H1 (cell line): ENCODE data around the gene IL1RAP. TPM values are rescaled to one million over a fixed set of nuclear protein-coding genes. Genes with fewer than 3 reads are reported as not detected.

Experiments used
- CTCF ChIA-PET: fragments of 300-600 bp; sonication (Branson Sonifier 250); formaldehyde crosslinking; loops from one replicate; lab custom pipeline; 2021; ENCODE audit not compliant: partially characterized antibody; lab: Charles Lee
- POLR2A ChIA-PET: fragments of 300-600 bp; sonication (Branson Sonifier 250); formaldehyde crosslinking; loops from one replicate; lab custom pipeline; 2021; ENCODE audit warnings: inconsistent platforms; ENCODE audit not compliant: partially characterized antibody; lab: Charles Lee
- DNase-seq, 2 experiments: peaks; one replicate each; pipeline versions ENCODE4 v3.0.0 to v3.0.0-alpha.2; 2010 to 2022; ENCODE audit warnings: low spot score in 2 of 2, low read depth in 1 of 2, mixed read lengths in 1 of 2
- FAIRE-seq: peaks from 2 replicates; lab custom pipeline; 2011; peaks lifted over from hg19 to GRCh38; lab: Jason Lieb, UNC
- H2AFZ ChIP-seq: 2 replicates; pipeline ENCODE4 v1.8.1; 2012; ENCODE audit warnings: low read length, inconsistent platforms
- H2AK5ac ChIP-seq: 2 replicates; pipeline ENCODE4 v1.6.1; 2013; ENCODE audit warnings: low read depth, low read length
- H2BK120ac ChIP-seq: replicated peaks from 2 replicates; pipeline ENCODE3; 2013; ENCODE audit warnings: low read depth, low read length, inconsistent platforms
- H2BK12ac ChIP-seq: 2 replicates; pipeline ENCODE4 v1.6.1; 2013; ENCODE audit warnings: low read depth, low read length
- H2BK15ac ChIP-seq: 2 replicates; pipeline ENCODE4 v1.6.1; 2013; ENCODE audit warnings: low read length
- H2BK20ac ChIP-seq: 2 replicates; pipeline ENCODE4 v1.6.1; 2013; ENCODE audit warnings: low read length
- H2BK5ac ChIP-seq: 2 replicates; pipeline ENCODE4 v1.6.1; 2013; ENCODE audit warnings: low read depth, low read length
- H3K14ac ChIP-seq: 2 replicates; pipeline ENCODE4 v1.6.1; 2013; ENCODE audit warnings: inconsistent platforms; ENCODE audit not compliant: insufficient read length
- H3K18ac ChIP-seq: 2 replicates; pipeline ENCODE4 v1.6.1; 2013; ENCODE audit warnings: low read length; ENCODE audit errors: extremely low read depth
- H3K23ac ChIP-seq: 2 replicates; pipeline ENCODE4 v1.6.1; 2013; ENCODE audit warnings: inconsistent platforms; ENCODE audit not compliant: insufficient read length
- H3K23me2 ChIP-seq: 2 replicates; pipeline ENCODE4 v1.6.1; 2013; ENCODE audit warnings: low read depth, low read length
- H3K27ac ChIP-seq: 2 replicates; pipeline ENCODE4 v1.6.1; 2011; ENCODE audit warnings: low read depth, low read length, inconsistent platforms
- H3K27me3 ChIP-seq, 4 experiments: replicated peaks in 1 of 4; 1 replicate in 1 of 4; 2 replicates in 3 of 4; pipeline versions ENCODE4 v1.6.1 to v1.8.1; 2011 to 2013; ENCODE audit warnings: low read length in 3 of 4, mild to moderate bottlenecking in 3 of 4, inconsistent platforms in 2 of 4, mixed read lengths in 2 of 4, moderate library complexity in 1 of 4; ENCODE audit not compliant: control insufficient read depth in 3 of 4, insufficient read depth in 3 of 4; ENCODE audit errors: extremely low read depth in 1 of 4
- H3K36me3 ChIP-seq, 4 experiments: 2 replicates each; pipeline versions ENCODE4 v1.6.1 to v1.8.1; 2011 to 2013; ENCODE audit warnings: mild to moderate bottlenecking in 4 of 4, low read length in 3 of 4, moderate library complexity in 2 of 4, control low read depth in 1 of 4, inconsistent platforms in 1 of 4; ENCODE audit not compliant: insufficient read depth in 4 of 4, control insufficient read depth in 2 of 4
- H3K4ac ChIP-seq: replicated peaks from 2 replicates; pipeline ENCODE3; 2013; ENCODE audit warnings: low read length, low read depth, mixed read lengths, inconsistent platforms; ENCODE audit not compliant: insufficient read length
- H3K4me1 ChIP-seq, 4 experiments: replicated peaks in 1 of 4; 1 replicate in 1 of 4; 2 replicates in 3 of 4; pipeline versions ENCODE4 v1.6.1 to v1.8.1; 2011 to 2013; ENCODE audit warnings: low read length in 3 of 4, inconsistent platforms in 2 of 4, mixed read lengths in 1 of 4; ENCODE audit not compliant: insufficient read depth in 4 of 4, control insufficient read depth in 3 of 4
- H3K4me2 ChIP-seq, 2 experiments: 2 replicates each; pipeline versions ENCODE4 v1.6.1 to v1.8.1; 2011 to 2013; ENCODE audit warnings: low read depth in 2 of 2, low read length in 2 of 2, control low read depth in 1 of 2, inconsistent platforms in 1 of 2, mild to moderate bottlenecking in 1 of 2; ENCODE audit not compliant: insufficient read depth in 1 of 2
- H3K4me3 ChIP-seq, 4 experiments: fragments of 200-600, 300-600 bp in 1 of 4; sonication (generic), shearing (Covaris generic), sonication (Bioruptor Twin) in 1 of 4; 2 replicates each; pipeline versions ENCODE4 v1.5.1 to v1.8.1; 2011 to 2016; ENCODE audit warnings: low read length in 4 of 4, low read depth in 3 of 4, control low read depth in 2 of 4, inconsistent platforms in 2 of 4, mild to moderate bottlenecking in 2 of 4, mixed read lengths in 1 of 4, moderate library complexity in 1 of 4; ENCODE audit not compliant: insufficient read depth in 2 of 4; ENCODE audit errors: extremely low read depth in 1 of 4
- H3K56ac ChIP-seq: replicated peaks from 2 replicates; pipeline ENCODE3; 2013; ENCODE audit warnings: low read depth, mild to moderate bottlenecking, mixed read lengths, low read length, inconsistent platforms; ENCODE audit not compliant: insufficient read length
- H3K79me1 ChIP-seq: 2 replicates; pipeline ENCODE4 v1.6.1; 2013; ENCODE audit warnings: low read depth, low read length, control low read depth
- H3K79me2 ChIP-seq, 2 experiments: 2 replicates each; pipeline versions ENCODE4 v1.6.1 to v1.8.1; 2012 to 2013; ENCODE audit warnings: low read length in 2 of 2, mild to moderate bottlenecking in 2 of 2, inconsistent platforms in 1 of 2; ENCODE audit not compliant: insufficient read depth in 2 of 2, control insufficient read depth in 1 of 2
- H3K9ac ChIP-seq, 4 experiments: replicated peaks in 1 of 4; 1 replicate in 1 of 4; 2 replicates in 3 of 4; pipeline versions ENCODE4 v1.6.1 to v1.8.1; 2011 to 2013; ENCODE audit warnings: low read depth in 3 of 4, low read length in 3 of 4, control low read depth in 2 of 4, mild to moderate bottlenecking in 2 of 4, moderate library complexity in 2 of 4, inconsistent platforms in 1 of 4; ENCODE audit errors: extremely low read depth in 1 of 4
- H3K9me3 ChIP-seq, 2 experiments: 2 replicates each; pipeline versions ENCODE4 v1.6.1 to v1.8.1; 2012 to 2013; ENCODE audit warnings: mild to moderate bottlenecking in 2 of 2, moderate library complexity in 2 of 2, control low read depth in 1 of 2, inconsistent platforms in 1 of 2, low read depth in 1 of 2, low read length in 1 of 2, mixed read lengths in 1 of 2; ENCODE audit not compliant: insufficient read depth in 2 of 2
- H4K20me1 ChIP-seq, 2 experiments: replicated peaks in 1 of 2; 2 replicates each; pipeline versions ENCODE3 to v1.8.1; 2011 to 2013; ENCODE audit warnings: inconsistent platforms in 2 of 2, low read length in 2 of 2, mild to moderate bottlenecking in 1 of 2; ENCODE audit not compliant: insufficient read depth in 2 of 2, control insufficient read depth in 1 of 2
- H4K5ac ChIP-seq: 2 replicates; pipeline ENCODE4 v1.6.1; 2013; ENCODE audit warnings: low read length, low read depth, mixed read lengths, inconsistent platforms; ENCODE audit not compliant: insufficient read length
- H4K8ac ChIP-seq: 2 replicates; pipeline ENCODE4 v1.8.0; 2013; ENCODE audit warnings: mild to moderate bottlenecking, moderate library complexity, low read length, inconsistent platforms; ENCODE audit not compliant: insufficient read depth; ENCODE audit errors: extremely low read depth
- H4K91ac ChIP-seq: replicated peaks from 2 replicates; pipeline ENCODE3; 2013; ENCODE audit warnings: low read length, mixed read lengths, inconsistent platforms; ENCODE audit not compliant: insufficient read length
- TAF7 ChIP-seq: optimal IDR thresholded peaks from 2 replicates; pipeline ENCODE3; 2011; ENCODE audit warnings: low read depth, mild to moderate bottlenecking, inconsistent platforms, low read length, moderate library complexity, borderline replicate concordance
- WGBS, 2 experiments: shearing (Covaris generic) in 1 of 2; methylation state at CpG; one replicate each; pipeline versions ENCODE4 v1.1.6 to v1.1.7; 2013 to 2015; ENCODE audit warnings: low lambda C conversion rate in 2 of 2, mixed read lengths in 2 of 2, inconsistent platforms in 1 of 2, low coverage in 1 of 2, missing lambda C conversion rate in 1 of 2; ENCODE audit not compliant: insufficient replicate concordance in 2 of 2, insufficient coverage in 1 of 2, insufficient read length in 1 of 2; ENCODE audit errors: extremely low coverage in 1 of 2, missing lambda C conversion rate in 1 of 2; 5-methylcytosine and 5-hydroxymethylcytosine counted together
- polyA plus RNA-seq, 7 experiments: library from polyadenylated mRNA; depleted of rRNA in 3 of 7; stranded (reverse) in 5 of 7; unstranded in 2 of 7; fragments of >200 nt in 5 of 7; fragments of 200-250 nt in 2 of 7; gene quantifications; 1 replicate in 5 of 7; 2 replicates in 1 of 7; 4 replicates in 1 of 7; pipeline versions ENCODE4 v1.2.1 to v1.2.3, GENCODE V29; 2011 to 2013; ENCODE audit warnings: missing spikeins in 2 of 7, mixed read lengths in 2 of 7
- total RNA-seq: library from RNA; stranded (reverse); fragmentation: NEBNext Ultra II Directional; extraction: Animal tissue kit (Norgen Biotek cat#: 25700); gene quantifications from 2 replicates; pipeline ENCODE4 v1.2.1, GENCODE V29; 2021

The IL1RAP gene
- total and polyA plus RNA-seq, 2 of the 8 experiments (the other 6 are each of a cell fraction or from before 2014, with no cell fraction given), result 2.4 to 3.9 TPM

DNA sequence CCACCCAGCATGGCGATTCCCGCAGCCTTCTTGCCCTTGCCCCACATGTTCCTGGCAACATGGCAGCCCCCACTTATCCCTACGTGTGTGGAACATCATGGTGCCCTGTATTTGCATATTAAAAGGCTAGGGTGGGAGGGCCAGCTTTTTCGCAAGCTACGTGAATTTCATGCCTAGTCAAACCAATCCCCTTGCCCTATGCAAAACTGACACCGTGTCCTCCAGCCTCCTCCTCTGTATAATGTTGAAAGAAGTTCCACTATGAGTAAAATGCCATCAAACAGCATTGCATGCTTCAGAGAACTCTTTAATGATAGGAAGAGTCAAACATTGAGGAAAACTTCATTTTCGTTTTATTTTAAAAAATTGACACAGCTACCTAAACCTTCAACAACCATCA is 170.9 kb downstream of the IL1RAP start:
- CTCF ChIA-PET, result interaction anchor here (1.3 to 2.8 kb wide), 3 partner anchors 12 to 16 kb away, joined by 3 to 11 read pairs (median 5); no protein-coding TSS in a partner anchor
- H2BK12ac ChIP-seq, result no peak overlapping the region
- 91% methylated on average over 7 of the region's 7 CpGs; no CpG with 5 or more reads in 1 of the 2 experiments for WGBS, 2 experiments
- no peak for TF ChIP-seq TAF7

More for the DNA sequence above, 170.9 kb downstream of the IL1RAP start:
- Histone ChIP-seq H2AK5ac (no peak overlapping the region), H4K20me1 (no peaks in the 10 kb centered on the region), H3K9ac (no peak overlapping the region), H3K27me3 (no peaks in the 10 kb centered on the region), H3K4me1 (no peaks in the 10 kb centered on the region), H3K23ac (no peak overlapping the region), H3K23me2 (no peaks in the 10 kb centered on the region), H3K14ac (no peak overlapping the region), H4K91ac (no peak overlapping the region), H3K79me1 (no peaks in the 10 kb centered on the region), H3K27ac (no peak overlapping the region), H3K56ac (no peak overlapping the region), H4K8ac (no peak overlapping the region), H3K18ac (no peak overlapping the region), H2BK15ac (no peak overlapping the region), H2BK120ac (no peak overlapping the region), H3K79me2 (no peaks in the 10 kb centered on the region), H4K5ac (no peak overlapping the region), H3K36me3 (no peaks in the 10 kb centered on the region), H3K4me2 (no peak overlapping the region), H2BK5ac (no peak overlapping the region), H2AFZ (no peak overlapping the region), H2BK20ac (no peak overlapping the region), H3K4ac (no peak overlapping the region), H3K4me3 (no peak overlapping the region), H3K9me3 (no peaks in the 10 kb centered on the region)
- no peak for DNase-seq
- POLR2A ChIA-PET, result no interaction called here
- FAIRE-seq, result no peak
